ENCODE measurements around the gene SEC61B.
A peak's percentile ranks its signal among the peaks of the same experiment; 100 is the strongest.

Gene SEC61B

GRCh38 chr9:99221621-99222415 lies at the start of gene SEC61B, which contains the start of gene ALG2:
TSS of gene SEC61B (plus strand) at chr9:99222282. CDS start at chr9:99222364, 82 bp downstream.
TSS of gene ALG2 (minus strand) at chr9:99221942. CDS start at chr9:99221894, 48 bp downstream.
- peak within 1 kb of the TSS; percentile 89 for H3K9ac ChIP-seq
- H3K27ac ChIP-seq: peak within 1 kb of the TSS; percentile 97
- peaks cover 36% of the 10 kb centered on the region for H3K4me1 ChIP-seq
- H4K20me1 ChIP-seq: peaks cover 95% of the 10 kb centered on the region
- peaks cover 52% of the 10 kb centered on the region for H3K36me3 ChIP-seq
- H3K4me3 ChIP-seq: peak within 1 kb of the TSS; percentile 89
- H3K27me3 ChIP-seq: no peaks in the 10 kb centered on the region
- TF ChIP-seq Cebpa-rat (IDR thresholded peaks at IDR 0.05): no peak
- H3K4me2 ChIP-seq: peak within 1 kb of the TSS; percentile 95
- H3K9me3 ChIP-seq: no peaks in the 10 kb centered on the region

GRCh38 chr9:99173570-99174504 lies 48.2 kb upstream of the SEC61B start:
- no peak overlapping the region for H3K27ac ChIP-seq
- no peak for TF ChIP-seq Cebpa-rat (IDR thresholded peaks at IDR 0.05)
- no peaks in the 10 kb centered on the region for H3K27me3 ChIP-seq
- H3K9me3 ChIP-seq: no peaks in the 10 kb centered on the region
- no peak overlapping the region for H3K4me2 ChIP-seq
- no peaks in the 10 kb centered on the region for H3K36me3 ChIP-seq
- H3K9ac ChIP-seq: no peak overlapping the region
- no peak overlapping the region for H3K4me3 ChIP-seq
- no peaks in the 10 kb centered on the region for H4K20me1 ChIP-seq
- H3K4me1 ChIP-seq: peaks cover 7% of the 10 kb centered on the region; the same call in 1 of the 2 replicates

- Histone ChIP-seq H3K9me3 (no peaks in the 10 kb centered on the region), H3K4me3 (no peak overlapping the region), H3K27me3 (no peaks in the 10 kb centered on the region), H4K20me1 (no peaks in the 10 kb centered on the region), H3K4me1 (peaks cover 6% of the 10 kb centered on the region), H3K4me2 (no peak overlapping the region), H3K9ac (no peak overlapping the region), H3K27ac (no peak overlapping the region), H3K36me3 (no peaks in the 10 kb centered on the region)
- TF ChIP-seq Cebpa-rat (IDR thresholded peaks at IDR 0.05): no peak
These were observed 45.5 kb upstream of the SEC61B start for GRCh38 chr9:99176527-99177013.

DNA sequence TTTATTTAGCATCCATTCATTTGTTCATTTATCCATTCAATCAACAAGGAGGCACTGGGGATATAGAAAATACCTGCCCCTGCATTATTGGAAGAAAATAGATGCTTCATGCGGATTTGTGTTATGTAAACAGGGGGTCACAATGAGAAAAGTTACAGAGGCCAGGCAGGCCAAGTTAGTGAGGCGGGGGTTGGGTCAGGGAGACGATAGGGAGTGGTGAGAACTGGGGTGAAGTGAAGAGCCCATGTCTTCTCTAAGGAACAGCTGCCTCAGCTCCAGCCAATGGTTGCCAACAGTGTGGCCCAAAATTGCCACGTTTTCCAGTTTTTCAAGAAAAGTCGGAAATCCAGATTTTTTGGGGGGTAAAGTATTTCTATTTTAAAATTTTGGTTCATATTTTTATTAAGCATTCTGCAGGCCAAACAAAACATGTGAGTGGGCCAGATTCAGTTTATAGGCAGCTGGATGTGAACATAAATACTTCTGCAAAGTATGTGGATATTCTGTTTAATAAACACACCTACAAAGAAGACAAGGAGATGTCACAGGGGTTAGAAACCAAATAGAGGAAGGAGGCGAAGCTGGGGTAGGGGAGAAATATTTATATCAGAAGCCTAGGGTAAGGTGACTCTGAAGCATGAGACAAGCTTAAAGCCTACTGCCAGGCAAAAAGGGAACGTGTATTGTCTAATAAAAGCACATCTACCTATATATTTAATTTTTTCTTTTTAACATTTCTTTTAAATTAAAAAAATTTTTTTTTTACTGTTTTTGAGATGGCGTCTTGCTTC lies 44.3 kb upstream of the SEC61B start:
- no peak overlapping the region for H3K27ac ChIP-seq
- no peak for TF ChIP-seq Cebpa-rat (IDR thresholded peaks at IDR 0.05)
- H4K20me1 ChIP-seq: no peaks in the 10 kb centered on the region
- no peaks in the 10 kb centered on the region for H3K9me3 ChIP-seq
- H3K4me3 ChIP-seq: no peak overlapping the region
- no peaks in the 10 kb centered on the region for H3K27me3 ChIP-seq
- H3K9ac ChIP-seq: no peak overlapping the region
- no peak overlapping the region for H3K4me2 ChIP-seq
- peaks cover 15% of the 10 kb centered on the region for H3K4me1 ChIP-seq
- H3K36me3 ChIP-seq: no peaks in the 10 kb centered on the region

- Histone ChIP-seq H3K4me1 (peaks cover 21% of the 10 kb centered on the region), H3K4me2 (no peak overlapping the region), H3K36me3 (no peaks in the 10 kb centered on the region), H3K9me3 (no peaks in the 10 kb centered on the region), H3K9ac (no peak overlapping the region), H4K20me1 (no peaks in the 10 kb centered on the region), H3K4me3 (no peak overlapping the region), H3K27ac (no peak overlapping the region), H3K27me3 (no peaks in the 10 kb centered on the region)
- TF ChIP-seq Cebpa-rat (IDR thresholded peaks at IDR 0.05): no peak
These were observed 42.9 kb upstream of the SEC61B start for GRCh38 chr9:99178912-99179872.

DNA sequence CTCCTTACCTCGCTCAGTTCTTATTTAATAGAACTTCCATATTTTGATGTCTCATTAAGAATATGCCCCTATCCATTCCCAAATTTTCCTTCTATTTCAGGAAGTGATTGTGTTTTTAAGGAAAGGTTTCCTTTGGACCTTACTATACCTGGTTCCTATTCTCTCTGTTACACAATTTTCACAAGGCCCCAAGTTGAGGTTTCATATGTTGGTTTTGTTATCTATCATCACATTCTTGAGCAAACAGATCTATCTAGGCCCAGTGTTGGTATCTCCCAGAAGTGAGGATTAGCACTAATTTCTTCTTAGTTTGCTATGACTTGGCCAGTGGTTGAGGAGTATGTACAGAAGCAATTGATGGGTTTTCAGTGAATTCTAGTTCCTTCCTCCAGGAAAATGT lies 41.9 kb upstream of the SEC61B start:
- peaks cover 26% of the 10 kb centered on the region for H3K4me1 ChIP-seq
- no peak overlapping the region for H3K9ac ChIP-seq
- TF ChIP-seq Cebpa-rat (IDR thresholded peaks at IDR 0.05): no peak

GRCh38 chr9:99180662-99181061 lies 41.4 kb upstream of the SEC61B start:
- Histone ChIP-seq H3K4me2 (no peak overlapping the region), H3K4me1 (peaks cover 26% of the 10 kb centered on the region), H3K4me3 (no peak overlapping the region), H3K27me3 (no peaks in the 10 kb centered on the region), H4K20me1 (no peaks in the 10 kb centered on the region), H3K9ac (no peak overlapping the region), H3K36me3 (no peaks in the 10 kb centered on the region), H3K9me3 (no peaks in the 10 kb centered on the region), H3K27ac (no peak overlapping the region)
- no peak for TF ChIP-seq Cebpa-rat (IDR thresholded peaks at IDR 0.05)

More for the DNA sequence above, 41.9 kb upstream of the SEC61B start:
- Histone ChIP-seq H3K27me3 (no peaks in the 10 kb centered on the region), H4K20me1 (no peaks in the 10 kb centered on the region), H3K36me3 (no peaks in the 10 kb centered on the region), H3K27ac (no peak overlapping the region), H3K4me2 (no peak overlapping the region), H3K4me3 (no peak overlapping the region), H3K9me3 (no peaks in the 10 kb centered on the region)

- H3K27ac ChIP-seq: no peak overlapping the region
- peaks cover 26% of the 10 kb centered on the region for H3K4me1 ChIP-seq
- H3K9me3 ChIP-seq: no peaks in the 10 kb centered on the region
- H3K4me2 ChIP-seq: peak overlapping the region; percentile 59
- no peak for TF ChIP-seq Cebpa-rat (IDR thresholded peaks at IDR 0.05)
- no peak overlapping the region for H3K4me3 ChIP-seq
- no peaks in the 10 kb centered on the region for H3K27me3 ChIP-seq
- H3K9ac ChIP-seq: no peak overlapping the region
- no peaks in the 10 kb centered on the region for H4K20me1 ChIP-seq
- H3K36me3 ChIP-seq: no peaks in the 10 kb centered on the region
These were observed 40.9 kb upstream of the SEC61B start for GRCh38 chr9:99181206-99181605.

All from BLaER1 (cell line).